SIG-M5 treated with dmso at 0.1 percent for 504 hours (cell line): ENCODE measurements around the gene SAMD4A.
"Not testable (repeated sequence)": the region's sequence is repeated elsewhere in the genome, so short reads cannot be mapped to it uniquely, and the experiment has no call there.

ENCODE experiments used
- DNase-seq: peaks from one replicate; lab custom pipeline; 2025; ENCODE audit not compliant: unreplicated experiment; lab: John Stamatoyannopoulos, UW

Gene SAMD4A

GRCh38 chr14:54722791-54723432, 156.0 kb downstream of the SAMD4A start:
- DNase-seq = peak; percentile 31

- no peak for DNase-seq
Observed at GRCh38 chr14:54724123-54724522, 157.2 kb downstream of the SAMD4A start.

GRCh38 chr14:54724676-54725325, 157.9 kb downstream of the SAMD4A start:
- no peak for DNase-seq

- DNase-seq = no peak
Observed at GRCh38 chr14:54725998-54726397, 159.1 kb downstream of the SAMD4A start.

GRCh38 chr14:54727929-54728328, 161.0 kb downstream of the SAMD4A start:
- no peak for DNase-seq

GRCh38 chr14:54728700-54729527, 162.0 kb downstream of the SAMD4A start:
- DNase-seq = no peak

- DNase-seq = peak; percentile 48
Observed at GRCh38 chr14:54730156-54730961, 163.4 kb downstream of the SAMD4A start.

GRCh38 chr14:54734966-54735365, 168.0 kb downstream of the SAMD4A start:
- no peak for DNase-seq

- DNase-seq = no peak
Observed at GRCh38 chr14:54735424-54735823, 168.5 kb downstream of the SAMD4A start.

GRCh38 chr14:54737132-54737711, 170.3 kb downstream of the SAMD4A start:
- DNase-seq = peak; percentile 16

- no peak for DNase-seq
Observed at GRCh38 chr14:54738009-54738408, 171.1 kb downstream of the SAMD4A start.

- no peak for DNase-seq
Observed at GRCh38 chr14:54739514-54739913, 172.6 kb downstream of the SAMD4A start.

GRCh38 chr14:54742492-54743350, 175.8 kb downstream of the SAMD4A start:
- no peak for DNase-seq

GRCh38 chr14:54743382-54743781, 176.5 kb downstream of the SAMD4A start:
- no peak for DNase-seq

GRCh38 chr14:54746019-54746418, 179.1 kb downstream of the SAMD4A start:
- DNase-seq = no peak

- DNase-seq = no peak
Observed at GRCh38 chr14:54747616-54748015, 180.7 kb downstream of the SAMD4A start.

GRCh38 chr14:54749180-54749579, 182.3 kb downstream of the SAMD4A start:
- no peak for DNase-seq

- DNase-seq = no peak
Observed at GRCh38 chr14:54749727-54750126, 182.8 kb downstream of the SAMD4A start.

- DNase-seq = not testable (repeated sequence)
Observed at GRCh38 chr14:54752611-54753010, 185.7 kb downstream of the SAMD4A start.

GRCh38 chr14:54753396-54753795, 186.5 kb downstream of the SAMD4A start:
- not testable (repeated sequence) for DNase-seq
